GM23338 (cell line): ENCODE data around the gene SULT1C3. TPM values are rescaled to one million over a fixed set of nuclear protein-coding genes. Genes with fewer than 3 reads are reported as not detected.

Experiments used
- ATAC-seq: fragments of 200-7000 bp; cut with Tn5 transposase; 3 replicates; pipeline ENCODE4 v1.9.1; 2020
- DNase-seq: peaks from one replicate; pipeline ENCODE4 v3.0.0-alpha.2; 2015; ENCODE audit warnings: low spot score
- H2AFZ ChIP-seq: fragments of 200-600 bp; sonication (generic); 2 replicates; pipeline ENCODE4 v1.8.0; 2016; ENCODE audit warnings: antibody characterized with exemption, mild to moderate bottlenecking, moderate library complexity
- H3F3A ChIP-seq: fragments of 200-600 bp; sonication (generic); replicated peaks from 2 replicates; pipeline ENCODE4 v1.8.0; 2017; ENCODE audit warnings: antibody characterized with exemption, mixed run types, low read depth
- H3K27ac ChIP-seq: fragments of 200-600 bp; sonication (generic); 2 replicates; pipeline ENCODE4 v1.6.1; 2016; ENCODE audit warnings: low read depth
- H3K27me3 ChIP-seq: fragments of 200-600 bp; sonication (generic); 2 replicates; pipeline ENCODE4 v1.8.0; 2016; ENCODE audit warnings: mild to moderate bottlenecking, mixed run types, moderate library complexity; ENCODE audit not compliant: insufficient read depth
- H3K36me3 ChIP-seq: fragments of 200-600 bp; sonication (generic); 2 replicates; pipeline ENCODE4 v1.8.0; 2016; ENCODE audit warnings: mild to moderate bottlenecking; ENCODE audit not compliant: insufficient read depth
- H3K4me1 ChIP-seq: fragments of 200-600 bp; sonication (generic); 2 replicates; pipeline ENCODE4 v1.8.0; 2016; ENCODE audit warnings: mild to moderate bottlenecking, moderate library complexity; ENCODE audit not compliant: insufficient read depth
- H3K4me2 ChIP-seq: fragments of 200-600 bp; sonication (generic); 2 replicates; pipeline ENCODE4 v1.7.1; 2017; ENCODE audit warnings: mixed run types
- H3K4me3 ChIP-seq: fragments of 200-600 bp; sonication (generic); 2 replicates; pipeline ENCODE4 v1.6.1; 2016; ENCODE audit warnings: mixed run types
- H3K79me2 ChIP-seq: fragments of 200-600 bp; sonication (generic); replicated peaks from 2 replicates; pipeline ENCODE4 v1.8.0; 2017; ENCODE audit warnings: mild to moderate bottlenecking; ENCODE audit not compliant: insufficient read depth
- H3K9me2 ChIP-seq: fragments of 200-600 bp; sonication (generic); 2 replicates; pipeline ENCODE4 v1.8.0; 2017; ENCODE audit not compliant: insufficient read depth
- H4K20me1 ChIP-seq: fragments of 200-600 bp; sonication (generic); replicated peaks from 2 replicates; pipeline ENCODE4 v1.8.0; 2017; ENCODE audit warnings: mild to moderate bottlenecking; ENCODE audit not compliant: insufficient read depth
- H3K27ac Mint-ChIP-seq: 2 replicates; pipeline ENCODE4 v1.8.0; 2020; ENCODE audit warnings: inconsistent platforms, mild to moderate bottlenecking, moderate library complexity, mixed read lengths
- H3K27me3 Mint-ChIP-seq: 3 replicates; pipeline ENCODE4 v1.8.0; 2022; ENCODE audit warnings: low read depth, mild to moderate bottlenecking, moderate library complexity, mixed read lengths, inconsistent platforms; ENCODE audit not compliant: insufficient read depth, poor library complexity
- H3K36me3 Mint-ChIP-seq: 3 replicates; pipeline ENCODE4 v1.8.0; 2021; ENCODE audit warnings: low read depth, mild to moderate bottlenecking, inconsistent platforms, moderate library complexity, mixed read lengths
- H3K4me1 Mint-ChIP-seq: 3 replicates; pipeline ENCODE4 v1.8.0; 2020; ENCODE audit warnings: mild to moderate bottlenecking, inconsistent platforms, mixed read lengths
- H3K4me3 Mint-ChIP-seq: 3 replicates; pipeline ENCODE4 v1.8.0; 2021; ENCODE audit warnings: moderate library complexity, mild to moderate bottlenecking, inconsistent platforms, mixed read lengths
- H3K9me3 Mint-ChIP-seq: 3 replicates; pipeline ENCODE4 v1.8.0; 2020; ENCODE audit warnings: moderate library complexity, mild to moderate bottlenecking, inconsistent platforms, mixed read lengths
- CREB1 ChIP-seq: fragments of 250-450 bp; sonication (Bioruptor Pico); IDR thresholded peaks from 2 replicates; pipeline ENCODE4 v1.5.0; 2020; ENCODE audit warnings: low read depth, mild to moderate bottlenecking, moderate library complexity
- CTCF ChIP-seq, 2 experiments: fragments of 200-600 bp in 1 of 2; sonication (generic) in 1 of 2; conservative IDR thresholded peaks; 2 replicates each; pipeline versions ENCODE4 v1.5.1 to v1.6.1; 2016 to 2017; ENCODE audit warnings: antibody characterized with exemption in 2 of 2, low read depth in 2 of 2, mild to moderate bottlenecking in 2 of 2, moderate library complexity in 1 of 2
- EZH2 ChIP-seq: fragments of 200-600 bp; sonication (generic); IDR thresholded peaks from one replicate; pipeline ENCODE4 v1.8.0; 2017; ENCODE audit warnings: antibody characterized with exemption, mild to moderate bottlenecking, low read depth; ENCODE audit not compliant: unreplicated experiment
- EZH2phosphoT487 ChIP-seq: fragments of 200-600 bp; sonication (generic); IDR thresholded peaks from one replicate; pipeline ENCODE4 v1.8.1; 2018; ENCODE audit warnings: antibody characterized with exemption; ENCODE audit not compliant: unreplicated experiment
- JUNB ChIP-seq: IDR thresholded peaks from one replicate; pipeline ENCODE4 v1.6.1; 2016; ENCODE audit warnings: antibody characterized with exemption; ENCODE audit not compliant: unreplicated experiment
- NANOG ChIP-seq: IDR thresholded peaks from 2 replicates; pipeline ENCODE4 v1.6.1; 2016; ENCODE audit warnings: antibody characterized with exemption, borderline replicate concordance
- POLR2AphosphoS5 ChIP-seq: IDR thresholded peaks from 2 replicates; pipeline ENCODE4 v1.6.1; 2016; ENCODE audit warnings: antibody characterized with exemption, low read depth
- REST ChIP-seq: IDR thresholded peaks from one replicate; pipeline ENCODE4 v1.6.1; 2018; ENCODE audit warnings: antibody characterized with exemption; ENCODE audit not compliant: unreplicated experiment
- STAT1 ChIP-seq: IDR thresholded peaks from one replicate; pipeline ENCODE4 v1.6.1; 2016; ENCODE audit warnings: antibody characterized with exemption; ENCODE audit not compliant: unreplicated experiment
- ZNF114 ChIP-seq: fragments of 250-450 bp; sonication (Bioruptor Pico); IDR thresholded peaks from 2 replicates; pipeline ENCODE4 v1.5.0; 2020; ENCODE audit warnings: mild to moderate bottlenecking, moderate library complexity
- ZNF331 ChIP-seq: fragments of 250-450 bp; sonication (Bioruptor Pico); IDR thresholded peaks from 2 replicates; pipeline ENCODE4 v1.5.0; 2020; ENCODE audit warnings: low read depth, mild to moderate bottlenecking, moderate library complexity
- ZNF462 ChIP-seq: fragments of 250-450 bp; sonication (Bioruptor Pico); IDR thresholded peaks from 2 replicates; pipeline ENCODE4 v1.5.0; 2020; ENCODE audit warnings: mild to moderate bottlenecking, moderate library complexity
- polyA plus RNA-seq: library from polyadenylated mRNA; unstranded; fragments of >200 nt; fragmentation: Nextera tagmentation; extraction: Ambion mirVana; gene quantifications from 2 replicates; pipeline ENCODE4 v1.2.1, GENCODE V29; 2016
- total RNA-seq: library from RNA; depleted of rRNA; stranded (reverse); fragments of >200 nt; shearing (Covaris generic); gene quantifications from 2 replicates; pipeline ENCODE4 v1.2.3, GENCODE V29; 2014
- TF ChIP-seq, protein P1 (sequence below): IDR thresholded peaks from 2 replicates; pipeline ENCODE4 v1.6.1; 2016; ENCODE audit warnings: antibody characterized with exemption

SULT1C3 gene
- total and polyA plus RNA-seq, 2 experiments from 2014 or later: not detected

- TF ChIP-seq ZNF462 (CRISPR knock-in tag) (no peak), EZH2 (no peak), ZNF331 (CRISPR knock-in tag) (no peak)
Observed at GRCh38 chr2:108293850-108294249, 54.1 kb downstream of the SULT1C3 start (continued).

DNA sequence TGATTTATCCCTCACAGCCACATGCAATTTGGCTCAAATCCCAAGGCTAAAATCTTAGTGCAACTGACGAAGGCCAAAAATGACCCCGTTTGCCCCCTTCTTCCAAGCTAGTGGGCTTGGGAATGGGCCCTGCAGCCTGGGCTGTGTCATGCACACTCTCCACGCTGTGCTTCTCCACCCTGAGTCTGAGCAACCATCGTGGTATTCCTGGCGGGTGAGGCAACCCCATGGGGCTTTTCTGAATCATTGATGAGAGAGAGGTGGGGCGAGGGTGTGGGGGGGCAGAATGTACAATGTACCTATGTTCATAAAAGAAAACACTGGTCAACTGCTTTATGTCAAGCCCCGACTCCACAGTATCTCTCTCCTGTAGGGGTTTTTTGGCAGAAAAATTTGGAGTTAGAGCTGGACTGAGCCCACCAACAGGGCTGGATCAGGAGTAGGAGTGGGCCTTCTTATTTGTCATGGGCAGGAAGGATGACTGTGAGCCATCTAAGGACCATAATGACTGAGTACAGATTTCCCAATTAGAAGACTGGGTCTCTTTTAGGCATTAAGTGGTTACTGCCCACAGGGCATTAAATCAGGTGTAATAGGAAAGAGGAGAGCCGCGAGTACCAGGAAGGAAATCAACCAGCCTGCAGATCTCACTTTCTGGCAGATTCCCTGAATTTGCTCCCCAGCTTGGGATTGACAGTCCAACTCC lies 57.8 kb downstream of the SULT1C3 start:
- no peaks in the 10 kb centered on the region for H4K20me1 ChIP-seq
- no peak overlapping the region for H3K4me3 Mint-ChIP-seq
- no peaks in the 10 kb centered on the region for H3F3A ChIP-seq
- H3K79me2 ChIP-seq: no peaks in the 10 kb centered on the region
- ATAC-seq: no peak
- H3K4me2 ChIP-seq: no peak overlapping the region
- no peak overlapping the region for H3K27ac Mint-ChIP-seq
- no peaks in the 10 kb centered on the region for H3K27me3 ChIP-seq
- no peak overlapping the region for H3K4me3 ChIP-seq
- 0 out of 2 replicates have a peak, but pooled peaks cover 4% of the 10 kb centered on the region for H3K9me2 ChIP-seq
- no peaks in the 10 kb centered on the region for H3K4me1 ChIP-seq
- peaks cover 5% of the 10 kb centered on the region for H3K27me3 Mint-ChIP-seq
- H3K9me3 Mint-ChIP-seq: no peaks in the 10 kb centered on the region
- no peaks in the 10 kb centered on the region for H3K36me3 ChIP-seq
- H3K36me3 Mint-ChIP-seq: no peaks in the 10 kb centered on the region
- no peaks in the 10 kb centered on the region for H3K4me1 Mint-ChIP-seq
- no peak overlapping the region for H2AFZ ChIP-seq
- no peak for DNase-seq
- no peak overlapping the region for H3K27ac ChIP-seq
- no peak for TF ChIP-seq REST
- TF ChIP-seq EZH2phosphoT487: no peak
- TF ChIP-seq CTCF (conservative IDR thresholded peaks at IDR 0.05; ENCODE audit: low read depth in 2 of 2): no peak
- no peak for TF ChIP-seq STAT1
- no peak for TF ChIP-seq ZNF331 (CRISPR knock-in tag)
- no peak for TF ChIP-seq JUNB
- no peak for TF ChIP-seq NANOG
- no peak for TF ChIP-seq ZNF114 (CRISPR knock-in tag)
- TF ChIP-seq CREB1 (CRISPR knock-in tag): no peak
- TF ChIP-seq POLR2AphosphoS5: no peak
- TF ChIP-seq, protein P1, sequence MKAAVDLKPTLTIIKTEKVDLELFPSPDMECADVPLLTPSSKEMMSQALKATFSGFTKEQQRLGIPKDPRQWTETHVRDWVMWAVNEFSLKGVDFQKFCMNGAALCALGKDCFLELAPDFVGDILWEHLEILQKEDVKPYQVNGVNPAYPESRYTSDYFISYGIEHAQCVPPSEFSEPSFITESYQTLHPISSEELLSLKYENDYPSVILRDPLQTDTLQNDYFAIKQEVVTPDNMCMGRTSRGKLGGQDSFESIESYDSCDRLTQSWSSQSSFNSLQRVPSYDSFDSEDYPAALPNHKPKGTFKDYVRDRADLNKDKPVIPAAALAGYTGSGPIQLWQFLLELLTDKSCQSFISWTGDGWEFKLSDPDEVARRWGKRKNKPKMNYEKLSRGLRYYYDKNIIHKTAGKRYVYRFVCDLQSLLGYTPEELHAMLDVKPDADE: no peak
